Common myeloid progenitor, CD34-positive (primary cell): Measurements from ENCODE around the gene STOML3.
"Not testable (repeated sequence)": the region's sequence is repeated elsewhere in the genome, so short reads cannot be mapped to it uniquely, and the experiment has no call there.

ENCODE experiments used
- CTCF ChIA-PET: fragments of 350-600 bp; sonication (Branson Sonifier 250); formaldehyde crosslinking; loops from one replicate; lab custom pipeline; 2021; ENCODE audit warnings: antibody characterized with exemption; lab: Charles Lee
- POLR2A ChIA-PET: fragments of 350-600 bp; sonication (Branson Sonifier 250); formaldehyde crosslinking; loops from one replicate; lab custom pipeline; 2021; ENCODE audit warnings: antibody characterized with exemption; lab: Charles Lee
- DNase-seq, 3 donors: peaks; one replicate each; pipeline versions ENCODE4 v3.0.0 to v3.0.0-alpha.2; 2013
- H3K27ac ChIP-seq, 2 experiments: 1 replicate in 1 of 2; 2 replicates in 1 of 2; pipeline ENCODE4 v1.7.0; 2013; ENCODE audit warnings: inconsistent platforms in 2 of 2, low read length in 2 of 2, mild to moderate bottlenecking in 2 of 2, low read depth in 1 of 2, moderate library complexity in 1 of 2; ENCODE audit not compliant: severe bottlenecking in 2 of 2, insufficient read depth in 1 of 2, poor library complexity in 1 of 2
- H3K27me3 ChIP-seq, 5 experiments: replicated peaks in 2 of 5; 1 replicate in 3 of 5; 2 replicates in 2 of 5; pipeline versions ENCODE4 v1.6.1 to v1.7.0; 2013; ENCODE audit warnings: low read length in 4 of 5, mild to moderate bottlenecking in 2 of 5, moderate library complexity in 2 of 5, inconsistent platforms in 1 of 5; ENCODE audit not compliant: insufficient read depth in 5 of 5, control insufficient read depth in 4 of 5
- H3K36me3 ChIP-seq, 4 experiments: 1 replicate in 2 of 4; 2 replicates in 2 of 4; pipeline versions ENCODE4 v1.6.1 to v1.7.0; 2013; ENCODE audit warnings: low read length in 3 of 4, control low read depth in 1 of 4, mild to moderate bottlenecking in 1 of 4; ENCODE audit not compliant: control insufficient read depth in 4 of 4, insufficient read depth in 4 of 4
- H3K4me1 ChIP-seq, 4 experiments: 1 replicate in 3 of 4; 2 replicates in 1 of 4; pipeline versions ENCODE4 v1.6.1 to v1.7.1; 2013; ENCODE audit warnings: low read length in 3 of 4, mild to moderate bottlenecking in 3 of 4, control low read depth in 1 of 4, inconsistent platforms in 1 of 4, moderate library complexity in 1 of 4; ENCODE audit not compliant: control insufficient read depth in 4 of 4, insufficient read depth in 4 of 4; ENCODE audit errors: control extremely low read depth in 1 of 4
- H3K4me3 ChIP-seq, 7 experiments: 1 replicate in 4 of 7; 2 replicates in 3 of 7; pipeline versions ENCODE4 v1.5.1 to v1.7.0; 2013; ENCODE audit warnings: mild to moderate bottlenecking in 7 of 7, low read length in 6 of 7, moderate library complexity in 6 of 7, inconsistent platforms in 2 of 7, low read depth in 2 of 7, control low read depth in 1 of 7; ENCODE audit not compliant: insufficient read depth in 4 of 7, control insufficient read depth in 1 of 7; ENCODE audit errors: extremely low read depth in 1 of 7
- H3K9me3 ChIP-seq, 5 experiments: 1 replicate in 4 of 5; 2 replicates in 1 of 5; pipeline versions ENCODE4 v1.6.1 to v1.7.1; 2013; ENCODE audit warnings: low read length in 4 of 5, mild to moderate bottlenecking in 2 of 5, inconsistent platforms in 1 of 5, low read depth in 1 of 5, moderate library complexity in 1 of 5; ENCODE audit not compliant: control insufficient read depth in 4 of 5, insufficient read depth in 2 of 5; ENCODE audit errors: control extremely low read depth in 1 of 5
- WGBS: methylation state at CpG from one replicate; pipeline ENCODE4 v1.1.5; 2013; ENCODE audit not compliant: insufficient coverage; 5-methylcytosine and 5-hydroxymethylcytosine counted together

The STOML3 gene

DNA sequence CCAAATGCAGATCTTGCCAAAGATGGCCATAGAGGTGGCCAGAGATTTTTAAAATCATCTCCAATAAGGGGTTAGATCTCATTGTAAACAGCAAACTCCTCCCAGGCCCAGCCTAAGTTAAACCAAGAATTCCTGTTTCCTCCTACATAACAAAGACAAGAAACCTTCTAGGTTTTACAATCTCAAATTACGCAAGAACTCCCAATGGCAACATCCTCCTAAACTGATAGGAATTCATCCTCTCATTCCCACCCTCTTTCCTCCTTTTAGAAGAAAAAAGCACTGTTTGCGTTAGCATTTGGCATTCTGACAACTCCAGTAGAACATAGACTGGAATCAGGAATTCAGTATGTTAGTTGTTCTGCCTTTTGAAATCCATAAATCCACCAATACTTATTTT, 32.7 kb upstream of the STOML3 start:
- WGBS = no CpG with 5 or more reads among the region's 2 CpGs
- no peak for DNase-seq
- Histone ChIP-seq H3K27me3 (no peaks in the 10 kb centered on the region), H3K4me1 (no peaks in the 10 kb centered on the region), H3K27ac (no peak overlapping the region), H3K36me3 (peaks cover 12 to 63% (median 43%) of the 10 kb centered on the region in 4 experiments), H3K9me3 (no peaks in the 10 kb centered on the region), H3K4me3 (no peak overlapping the region)
- ChIA-PET POLR2A (no interaction called here), CTCF (interaction anchor here (0.7 kb wide), 1 partner anchor 13 kb away, joined by 4 read pairs; no protein-coding TSS in a partner anchor)

- no peak overlapping the region for H3K4me3 ChIP-seq
- WGBS = 100% methylated on average over 4 of the region's 4 CpGs
- H3K9me3 ChIP-seq = no peaks in the 10 kb centered on the region
- POLR2A ChIA-PET = no interaction called here
- DNase-seq = no peak
- H3K27ac ChIP-seq = no peak overlapping the region
- CTCF ChIA-PET = interaction anchor here (0.7 to 3.4 kb wide), 3 partner anchors 17 to 591 kb away, joined by 3 to 9 read pairs (median 3); partner anchors contain the start of genes NHLRC3 and PROSER1
- H3K36me3 ChIP-seq = peaks cover 12 to 68% (median 40%) of the 10 kb centered on the region in 4 experiments
- no peaks in the 10 kb centered on the region for H3K4me1 ChIP-seq
- no peaks in the 10 kb centered on the region for H3K27me3 ChIP-seq
These were observed 30.3 kb upstream of the STOML3 start for GRCh38 chr13:39020853-39021462.

GRCh38 chr13:39016787-39017186, 26.2 kb upstream of the STOML3 start:
- WGBS = 20% methylated on average over 2 of the region's 2 CpGs
- Histone ChIP-seq H3K27ac (no peak overlapping the region), H3K4me3 (no peak overlapping the region), H3K9me3 (no peaks in the 10 kb centered on the region), H3K27me3 (no peaks in the 10 kb centered on the region), H3K4me1 (no peaks in the 10 kb centered on the region), H3K36me3 (peaks cover 17 to 67% (median 49%) of the 10 kb centered on the region in 4 experiments)
- CTCF ChIA-PET = no interaction called here
- peak; percentile 25 to 56 (median 56) for DNase-seq
- POLR2A ChIA-PET = no interaction called here

DNA sequence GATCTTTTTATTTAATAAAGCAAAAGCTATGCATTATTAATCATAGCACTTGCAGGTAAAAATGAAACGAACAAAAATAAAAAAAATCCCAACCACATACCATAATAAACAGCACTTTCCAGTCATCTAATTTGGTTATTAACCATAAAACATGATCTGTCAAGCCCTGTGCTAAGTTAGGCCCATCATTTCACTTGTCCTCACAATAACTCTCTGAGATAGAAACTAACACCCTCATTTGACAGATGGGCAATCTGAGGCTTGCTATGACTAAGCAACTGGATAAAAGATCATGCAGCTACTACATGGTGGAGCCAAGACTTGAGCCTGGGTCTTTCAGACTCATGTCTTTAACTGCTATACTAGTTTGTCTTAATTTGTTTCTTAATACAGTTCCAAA, 25.5 kb upstream of the STOML3 start:
- 100% methylated on average over 1 of the region's 1 CpG for WGBS
- H3K36me3 ChIP-seq = peaks cover 17 to 70% (median 52%) of the 10 kb centered on the region in 4 experiments
- CTCF ChIA-PET = interaction anchor here (0.9 to 1.2 kb wide), 2 partner anchors 11 to 30 kb away, joined by 3 read pairs; no protein-coding TSS in a partner anchor

GRCh38 chr13:39013462-39013861, 22.8 kb upstream of the STOML3 start:
- no peak overlapping the region for H3K27ac ChIP-seq
- 88% methylated on average over 5 of the region's 5 CpGs for WGBS
- H3K27me3 ChIP-seq = no peaks in the 10 kb centered on the region
- no peak overlapping the region for H3K4me3 ChIP-seq
- DNase-seq = no peak
- no peaks in the 10 kb centered on the region for H3K4me1 ChIP-seq
- POLR2A ChIA-PET = no interaction called here
- CTCF ChIA-PET = no interaction called here
- peaks cover 24 to 69% (median 56%) of the 10 kb centered on the region in 4 experiments for H3K36me3 ChIP-seq
- no peaks in the 10 kb centered on the region for H3K9me3 ChIP-seq

More for the DNA sequence above, 25.5 kb upstream of the STOML3 start:
- H3K27me3 ChIP-seq = no peaks in the 10 kb centered on the region
- no peak overlapping the region for H3K27ac ChIP-seq
- POLR2A ChIA-PET = no interaction called here
- H3K4me1 ChIP-seq = no peaks in the 10 kb centered on the region
- H3K9me3 ChIP-seq = no peaks in the 10 kb centered on the region
- DNase-seq = no peak
- H3K4me3 ChIP-seq = no peak overlapping the region

DNA sequence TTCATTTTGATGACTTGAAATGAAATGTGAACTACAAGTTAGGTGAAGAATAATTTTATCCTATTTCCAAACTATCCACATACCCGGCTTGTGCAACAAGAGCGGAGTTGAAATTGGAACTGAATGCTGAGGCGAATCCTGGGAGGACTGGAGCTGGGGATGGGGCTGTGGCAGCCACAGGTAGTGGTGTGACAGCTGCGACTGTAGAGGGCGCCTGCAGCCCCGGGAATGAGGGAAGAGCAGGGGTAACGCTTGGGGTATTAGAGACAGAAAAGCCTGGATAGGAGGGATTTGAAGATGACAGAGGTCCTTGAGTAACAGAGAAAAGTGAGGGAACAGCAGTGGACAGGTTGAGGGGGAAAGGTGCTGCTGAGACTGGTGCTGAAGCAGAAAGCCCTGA, 22.0 kb upstream of the STOML3 start:
- Histone ChIP-seq H3K36me3 (peaks cover 23 to 63% (median 51%) of the 10 kb centered on the region in 4 experiments), H3K27me3 (no peaks in the 10 kb centered on the region), H3K27ac (no peak overlapping the region), H3K4me1 (no peaks in the 10 kb centered on the region), H3K9me3 (no peaks in the 10 kb centered on the region), H3K4me3 (no peak overlapping the region)
- CTCF ChIA-PET = no interaction called here
- DNase-seq = no peak
- POLR2A ChIA-PET = no interaction called here
- 98% methylated on average over 7 of the region's 7 CpGs for WGBS

DNA sequence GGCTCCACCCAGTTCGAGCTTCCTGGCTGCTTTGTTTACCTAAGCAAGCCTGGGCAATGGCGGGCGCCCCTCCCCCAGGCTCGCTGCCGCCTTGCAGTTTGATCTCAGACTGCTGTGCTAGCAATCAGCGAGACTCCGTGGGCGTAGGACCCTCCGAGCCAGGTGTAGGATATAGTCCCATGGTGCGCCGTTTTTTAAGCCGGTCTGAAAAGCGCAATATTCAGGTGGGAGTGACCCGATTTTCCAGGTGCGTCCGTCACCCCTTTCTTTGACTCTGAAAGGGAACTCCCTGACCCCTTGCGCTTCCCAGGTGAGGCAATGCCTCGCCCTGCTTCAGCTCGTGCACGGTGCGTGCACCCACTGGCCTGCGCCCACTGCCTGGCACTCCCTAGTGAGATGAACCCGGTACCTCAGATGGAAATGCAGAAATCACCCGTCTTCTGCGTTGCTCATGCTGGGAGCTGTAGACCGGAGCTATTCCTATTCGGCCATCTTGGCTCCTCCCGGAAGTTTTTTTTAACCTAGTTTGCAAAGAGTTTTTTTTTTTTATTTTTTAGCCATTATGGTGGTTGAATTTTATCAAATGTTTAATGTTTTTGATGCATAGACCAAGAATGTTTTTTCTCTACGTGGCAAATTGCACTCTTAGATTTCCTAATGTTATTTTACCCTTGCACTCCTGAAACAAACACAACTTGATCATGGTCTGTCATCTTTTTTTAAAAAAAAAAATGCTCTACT, 15.9 kb upstream of the STOML3 start:
- 88% methylated on average over 5 of the region's 29 CpGs for WGBS
- H3K4me1 ChIP-seq, H3K27me3 ChIP-seq, H3K9me3 ChIP-seq, H3K27ac ChIP-seq, H3K4me3 ChIP-seq, CTCF ChIA-PET, POLR2A ChIA-PET, DNase-seq: not testable (repeated sequence)
- H3K36me3 ChIP-seq = peaks cover 7 to 14% (median 11%) of the 10 kb centered on the region in 4 experiments
